ENCODE results near the gene CR2.
"Not testable (repeated sequence)": the region's sequence is repeated elsewhere in the genome, so short reads cannot be mapped to it uniquely, and the experiment has no call there.

CR2 gene

GRCh38 chr1:207453710-207454045 is 450 bp upstream of the CR2 start:
- DNase-seq = no peak

GRCh38 chr1:207455183-207455754 is 1.1 kb downstream of the CR2 start:
- no peak for DNase-seq

- DNase-seq = no peak
Measured at GRCh38 chr1:207458414-207458813, 4.3 kb downstream of the CR2 start.

- no peak for DNase-seq
Measured at GRCh38 chr1:207459008-207459407, 4.9 kb downstream of the CR2 start.

- DNase-seq = no peak
Measured at GRCh38 chr1:207461649-207462048, 7.5 kb downstream of the CR2 start.

GRCh38 chr1:207462535-207462934 is 8.4 kb downstream of the CR2 start:
- DNase-seq = no peak

- no peak for DNase-seq
Measured at GRCh38 chr1:207463021-207463420, 8.9 kb downstream of the CR2 start.

- no peak for DNase-seq
Measured at GRCh38 chr1:207463571-207463970, 9.4 kb downstream of the CR2 start.

GRCh38 chr1:207470927-207471326 is 16.8 kb downstream of the CR2 start:
- DNase-seq = no peak

GRCh38 chr1:207474210-207474609 is 20.1 kb downstream of the CR2 start:
- DNase-seq = no peak

GRCh38 chr1:207486198-207486597 is 32.1 kb downstream of the CR2 start:
- no peak for DNase-seq

GRCh38 chr1:207487636-207488035 is 33.5 kb downstream of the CR2 start:
- DNase-seq = no peak

- no peak for DNase-seq
Measured at GRCh38 chr1:207493212-207493611, 39.1 kb downstream of the CR2 start.

- DNase-seq = no peak
Measured at GRCh38 chr1:207494171-207494570, 40.0 kb downstream of the CR2 start.

- DNase-seq = not testable (repeated sequence)
Measured at GRCh38 chr1:207495281-207495680, 41.2 kb downstream of the CR2 start.

- DNase-seq = peak; percentile 24
Measured at GRCh38 chr1:207495801-207496792, 42.0 kb downstream of the CR2 start, which contains the start of gene CR1. Gene CR1 (plus strand): TSS chr1:207496157. CDS start chr1:207496268, 111 bp downstream.

- DNase-seq = no peak
Measured at GRCh38 chr1:207497941-207498340, 43.8 kb downstream of the CR2 start.

GRCh38 chr1:207499573-207499972 is 45.4 kb downstream of the CR2 start:
- peak; percentile 66 for DNase-seq

- no peak for DNase-seq
Measured at GRCh38 chr1:207500306-207500705, 46.2 kb downstream of the CR2 start.

- no peak for DNase-seq
Measured at GRCh38 chr1:207501071-207501470, 46.9 kb downstream of the CR2 start.

GRCh38 chr1:207502726-207503125 is 48.6 kb downstream of the CR2 start:
- no peak for DNase-seq

GRCh38 chr1:207503950-207504349 is 49.8 kb downstream of the CR2 start:
- DNase-seq = no peak

- no peak for DNase-seq
Measured at GRCh38 chr1:207504438-207504837, 50.3 kb downstream of the CR2 start.

GRCh38 chr1:207510444-207510843 is 56.3 kb downstream of the CR2 start:
- no peak for DNase-seq
